ENCODE data around the gene RFC5. TPM values are rescaled to one million over a fixed set of nuclear protein-coding genes. Genes with fewer than 3 reads are reported as not detected.

Gene RFC5
- total and polyA plus RNA-seq, 12 donors = 5.8 to 28.0 (median 8.6) TPM

DNA sequence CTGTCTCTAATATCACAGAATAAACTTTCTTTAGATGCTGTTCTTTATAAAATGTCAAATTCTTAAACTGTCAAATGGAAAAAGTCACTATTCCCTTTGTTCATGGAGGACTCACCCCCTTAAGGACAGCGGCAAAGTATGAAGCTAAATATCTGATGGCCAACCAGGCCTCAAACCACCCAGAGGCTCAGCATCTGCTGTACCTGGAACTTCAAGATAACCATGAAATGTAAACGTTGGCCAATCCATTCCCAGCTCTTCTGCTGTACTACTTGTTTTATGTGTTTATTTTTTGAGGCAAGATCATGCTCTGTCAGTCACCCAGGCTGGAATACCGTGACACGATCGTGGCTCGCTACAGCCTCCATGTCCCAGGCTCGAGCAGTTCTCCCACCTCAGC, 15.7 kb downstream of the RFC5 start:
- H3K36me3 ChIP-seq (replicated peaks in 1 of 2) = peaks cover 0 to 74% of the 10 kb centered on the region in 2 donors
- TF ChIP-seq POLR2A (IDR thresholded peaks at IDR 0.05) = no peak
- TF ChIP-seq, protein P1, sequence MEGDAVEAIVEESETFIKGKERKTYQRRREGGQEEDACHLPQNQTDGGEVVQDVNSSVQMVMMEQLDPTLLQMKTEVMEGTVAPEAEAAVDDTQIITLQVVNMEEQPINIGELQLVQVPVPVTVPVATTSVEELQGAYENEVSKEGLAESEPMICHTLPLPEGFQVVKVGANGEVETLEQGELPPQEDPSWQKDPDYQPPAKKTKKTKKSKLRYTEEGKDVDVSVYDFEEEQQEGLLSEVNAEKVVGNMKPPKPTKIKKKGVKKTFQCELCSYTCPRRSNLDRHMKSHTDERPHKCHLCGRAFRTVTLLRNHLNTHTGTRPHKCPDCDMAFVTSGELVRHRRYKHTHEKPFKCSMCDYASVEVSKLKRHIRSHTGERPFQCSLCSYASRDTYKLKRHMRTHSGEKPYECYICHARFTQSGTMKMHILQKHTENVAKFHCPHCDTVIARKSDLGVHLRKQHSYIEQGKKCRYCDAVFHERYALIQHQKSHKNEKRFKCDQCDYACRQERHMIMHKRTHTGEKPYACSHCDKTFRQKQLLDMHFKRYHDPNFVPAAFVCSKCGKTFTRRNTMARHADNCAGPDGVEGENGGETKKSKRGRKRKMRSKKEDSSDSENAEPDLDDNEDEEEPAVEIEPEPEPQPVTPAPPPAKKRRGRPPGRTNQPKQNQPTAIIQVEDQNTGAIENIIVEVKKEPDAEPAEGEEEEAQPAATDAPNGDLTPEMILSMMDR (IDR thresholded peaks at IDR 0.05) = no peak

DNA sequence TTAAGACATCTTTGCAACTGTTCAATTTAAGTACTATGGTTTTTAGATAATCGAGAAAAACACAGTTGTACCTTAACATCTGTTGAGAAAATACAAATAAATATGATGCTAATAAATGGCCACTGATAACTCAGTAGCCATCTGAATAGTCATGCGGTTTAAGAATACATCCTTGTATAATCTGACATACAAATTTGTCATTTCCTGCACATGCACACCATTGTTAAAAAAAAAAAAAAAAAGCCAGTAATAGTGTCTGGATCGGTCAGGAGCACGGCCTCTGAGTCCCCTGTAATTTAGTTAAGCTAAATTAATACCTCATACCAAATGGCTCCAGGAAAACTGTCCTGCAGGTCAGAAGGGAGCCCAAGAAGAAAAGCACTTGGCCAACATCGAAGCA, 16.8 kb downstream of the RFC5 start:
- H3K36me3 ChIP-seq (replicated peaks in 1 of 2) = peaks cover 0 to 85% of the 10 kb centered on the region in 2 donors
- intact Hi-C loops (cut with DNase I) = no loop called here
- DNase-seq = no peak
- no peaks in the 10 kb centered on the region for H3K9me3 ChIP-seq (replicated peaks in 1 of 3)
- TF ChIP-seq POLR2A (IDR thresholded peaks at IDR 0.05) = no peak
- TF ChIP-seq, protein P1 (IDR thresholded peaks at IDR 0.05) = no peak
- 77 to 91% (median 84%) methylated on average over 5 of the region's 5 CpGs for WGBS, 4 donors
- H3K4me1 ChIP-seq (replicated peaks in 1 of 2) = no peaks in the 10 kb centered on the region
- H3K27ac ChIP-seq = peak overlapping the region in 1 of 5 donors; percentile 22
- no peaks in the 10 kb centered on the region for H3K27me3 ChIP-seq
- no peak overlapping the region for H3K4me3 ChIP-seq

More for the DNA sequence above, 15.7 kb downstream of the RFC5 start:
- no peaks in the 10 kb centered on the region for H3K4me1 ChIP-seq (replicated peaks in 1 of 2)
- WGBS, 4 donors = 89 to 94% (median 93%) methylated on average over 7 of the region's 7 CpGs
- H3K27me3 ChIP-seq = no peaks in the 10 kb centered on the region
- DNase-seq = no peak
- H3K4me3 ChIP-seq = no peak overlapping the region
- intact Hi-C loops (cut with DNase I) = no loop called here
- no peak overlapping the region for H3K27ac ChIP-seq
- no peaks in the 10 kb centered on the region for H3K9me3 ChIP-seq (replicated peaks in 1 of 3)

DNA sequence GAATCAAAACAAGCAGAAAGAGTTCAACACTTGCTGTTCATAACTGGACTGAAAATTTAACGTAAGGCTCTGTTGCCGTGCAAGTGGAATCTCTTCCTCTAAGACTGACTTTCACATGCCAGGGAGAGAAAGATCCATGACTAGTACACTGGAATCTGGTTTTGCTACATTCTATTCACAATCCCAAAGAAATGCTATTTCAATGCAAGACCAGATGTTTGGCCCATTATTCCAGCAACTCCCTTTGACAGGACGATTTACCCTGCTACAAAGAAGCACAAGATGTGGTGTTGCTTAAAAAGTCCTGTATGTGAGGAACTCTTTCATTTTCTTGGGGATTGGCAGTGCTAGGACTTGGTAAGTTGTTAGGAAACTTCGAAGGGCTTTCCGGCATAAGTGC, 17.4 kb downstream of the RFC5 start:
- intact Hi-C loops (cut with DNase I) = no loop called here
- H3K36me3 ChIP-seq (replicated peaks in 1 of 2) = peaks cover 0 to 87% of the 10 kb centered on the region in 2 donors

DNA sequence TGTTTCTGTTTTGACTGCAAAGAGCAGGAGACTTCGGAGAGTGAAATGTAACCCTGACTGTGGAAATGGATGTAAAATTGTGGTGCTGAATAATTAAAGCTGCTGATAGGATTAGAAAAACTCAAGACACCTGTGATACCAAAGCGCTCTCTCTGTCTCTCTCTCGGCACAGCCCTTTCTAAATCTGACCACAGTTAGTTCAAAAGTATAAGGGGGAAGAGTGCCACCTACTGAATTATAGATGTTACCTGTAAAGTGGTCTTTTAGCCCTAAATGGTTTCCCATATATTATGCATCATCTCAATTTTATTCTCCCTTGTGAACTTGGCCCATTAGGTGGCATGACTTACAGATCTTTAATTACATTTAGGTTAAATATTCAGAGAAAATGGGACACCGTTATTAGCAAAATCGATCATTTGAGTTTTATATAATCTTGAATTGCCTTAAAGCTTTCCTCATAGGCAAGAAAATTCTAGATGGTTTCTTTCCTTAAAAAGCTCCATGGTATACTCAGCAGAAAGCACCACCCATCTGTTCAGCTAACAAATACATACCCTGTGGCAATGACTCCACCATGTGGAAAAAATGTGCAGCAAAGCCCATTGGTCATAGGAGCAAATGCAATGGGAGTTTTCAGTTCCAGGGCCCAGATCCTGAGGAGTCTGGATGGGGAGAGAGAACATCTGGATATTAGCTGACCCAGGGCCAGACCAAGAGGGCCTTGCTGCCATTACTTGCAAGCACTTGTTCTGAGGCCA, 18.1 kb downstream of the RFC5 start:
- peak in 1 of 7 donors; percentile 69 for DNase-seq
- H3K27me3 ChIP-seq = no peaks in the 10 kb centered on the region
- no peak overlapping the region for H3K27ac ChIP-seq
- no peaks in the 10 kb centered on the region for H3K4me1 ChIP-seq (replicated peaks in 1 of 2)
- no peaks in the 10 kb centered on the region for H3K9me3 ChIP-seq (replicated peaks in 1 of 3)
- peaks cover 0 to 94% of the 10 kb centered on the region in 2 donors for H3K36me3 ChIP-seq (replicated peaks in 1 of 2)
- intact Hi-C loops (cut with DNase I) = no loop called here
- TF ChIP-seq, protein P1 (IDR thresholded peaks at IDR 0.05) = peak in 3 of 6 experiments; percentile 14 to 38 (median 33)
- TF ChIP-seq POLR2A (IDR thresholded peaks at IDR 0.05) = no peak
- WGBS, 4 donors = 88 to 95% (median 91%) methylated on average over 5 of the region's 5 CpGs
- no peak overlapping the region for H3K4me3 ChIP-seq

More for the DNA sequence above, 17.4 kb downstream of the RFC5 start:
- H3K9me3 ChIP-seq (replicated peaks in 1 of 3) = no peaks in the 10 kb centered on the region
- WGBS, 4 donors = 89 to 91% (median 89%) methylated on average over 5 of the region's 5 CpGs
- H3K27ac ChIP-seq = peak overlapping the region in 1 of 5 donors; percentile 22
- TF ChIP-seq POLR2A (IDR thresholded peaks at IDR 0.05) = no peak
- TF ChIP-seq, protein P1 (IDR thresholded peaks at IDR 0.05) = no peak
- no peak for DNase-seq
- H3K27me3 ChIP-seq = no peaks in the 10 kb centered on the region
- no peak overlapping the region for H3K4me3 ChIP-seq
- H3K4me1 ChIP-seq (replicated peaks in 1 of 2) = no peaks in the 10 kb centered on the region
